Left ventricle myocardium superior (tissue), 1 donor: Measurements from ENCODE around the gene GLI2. TPM values are rescaled to one million over a fixed set of nuclear protein-coding genes. Genes with fewer than 3 reads are reported as not detected.
A peak's percentile ranks its signal among the peaks of the same experiment; 100 is the strongest.

Source experiments
- ATAC-seq: fragments of 200-7000 bp; cut with Tn5 transposase; one replicate; pipeline ENCODE4 v1.9.1; 2020; ENCODE audit warnings: mild to moderate bottlenecking, moderate library complexity
- DNase-seq: peaks from one replicate; pipeline ENCODE4 v3.0.0-alpha.2; 2020
- intact Hi-C: fragments of 100-400 bp; cut with micrococcal nuclease; formaldehyde crosslinking; loops from one replicate; pipeline ENCODE4 v1.11.0; 2022
- total RNA-seq: library from RNA; stranded (reverse); fragmentation: NEBNext Ultra II Directional; extraction: Animal tissue kit (Norgen Biotek cat#: 25700); gene quantifications from one replicate; pipeline ENCODE4 v1.2.1, GENCODE V29; 2021
- donor health status: DM: no; HTN: yes; CAD: no; lungs with severe emphysema.

Gene GLI2
- total RNA-seq, 1 donor from 2014 or later = 2.1 TPM

GRCh38 chr2:120736202-120736623, 545 bp downstream of the GLI2 start:
- no peak for DNase-seq
- intact Hi-C loops = no loop called here

GRCh38 chr2:120736624-120737339, 1.1 kb downstream of the GLI2 start:
- intact Hi-C loops = no loop called here
- ATAC-seq (peak; percentile 69), DNase-seq (peak; percentile 71)

More at GRCh38 chr2:120736202-120736623, 545 bp downstream of the GLI2 start:
- ATAC-seq = peak; percentile 14

- no peak for ATAC-seq
- intact Hi-C loops = no loop called here
Observed at GRCh38 chr2:120737340-120738101, 1.9 kb downstream of the GLI2 start.

GRCh38 chr2:120738117-120738516, 2.4 kb downstream of the GLI2 start:
- DNase-seq (no peak), ATAC-seq (no peak)
- intact Hi-C loops = no loop called here

More at GRCh38 chr2:120737340-120738101, 1.9 kb downstream of the GLI2 start:
- no peak for DNase-seq

- intact Hi-C loops = no loop called here
- ATAC-seq (no peak), DNase-seq (no peak)
Observed at GRCh38 chr2:120738786-120739437, 3.2 kb downstream of the GLI2 start.

- no peak for DNase-seq
- intact Hi-C loops = loop anchor here (10.0 kb wide), 1 partner anchor 125 kb away; no protein-coding TSS in a partner anchor
- no peak for ATAC-seq
Observed at GRCh38 chr2:120739438-120740090, 3.9 kb downstream of the GLI2 start.

- no peak for DNase-seq
- intact Hi-C loops = loop anchor here (10.0 kb wide), 1 partner anchor 124 kb away; no protein-coding TSS in a partner anchor
- ATAC-seq = no peak
Observed at GRCh38 chr2:120740375-120740764, 4.7 kb downstream of the GLI2 start.

- DNase-seq = no peak
- intact Hi-C loops = loop anchor here (10.0 kb wide), 1 partner anchor 124 kb away; no protein-coding TSS in a partner anchor
- peak; percentile 46 for ATAC-seq
Observed at GRCh38 chr2:120740765-120741524, 5.3 kb downstream of the GLI2 start.

- intact Hi-C loops = loop anchor here (10.0 kb wide), 1 partner anchor 123 kb away; no protein-coding TSS in a partner anchor
- ATAC-seq (peak; percentile 56), DNase-seq (no peak)
Observed at GRCh38 chr2:120741571-120742561, 6.2 kb downstream of the GLI2 start.

- no peak for ATAC-seq
- DNase-seq = no peak
- intact Hi-C loops = loop anchor here (10.0 kb wide), 1 partner anchor 121 kb away; no protein-coding TSS in a partner anchor
Observed at GRCh38 chr2:120743657-120744056, 8.0 kb downstream of the GLI2 start.

- ATAC-seq (no peak), DNase-seq (no peak)
- intact Hi-C loops = loop anchor here (10.0 kb wide), 1 partner anchor 120 kb away; no protein-coding TSS in a partner anchor
Observed at GRCh38 chr2:120744817-120745216, 9.1 kb downstream of the GLI2 start.

GRCh38 chr2:120745420-120746111, 9.9 kb downstream of the GLI2 start:
- ATAC-seq (no peak), DNase-seq (no peak)

GRCh38 chr2:120746144-120746543, 10.5 kb downstream of the GLI2 start:
- no peak for DNase-seq
- no peak for ATAC-seq
- intact Hi-C loops = loop anchor here (10.0 kb wide), 1 partner anchor 119 kb away; no protein-coding TSS in a partner anchor

More at GRCh38 chr2:120745420-120746111, 9.9 kb downstream of the GLI2 start:
- intact Hi-C loops = loop anchor here (10.0 kb wide), 1 partner anchor 119 kb away; no protein-coding TSS in a partner anchor

- no peak for DNase-seq
- intact Hi-C loops = loop anchor here (10.0 kb wide), 1 partner anchor 118 kb away; no protein-coding TSS in a partner anchor
- ATAC-seq = no peak
Observed at GRCh38 chr2:120747281-120747680, 11.6 kb downstream of the GLI2 start.

GRCh38 chr2:120747706-120748105, 12.0 kb downstream of the GLI2 start:
- intact Hi-C loops = loop anchor here (10.0 kb wide), 1 partner anchor 117 kb away; no protein-coding TSS in a partner anchor
- no peak for DNase-seq

GRCh38 chr2:120748310-120748709, 12.6 kb downstream of the GLI2 start:
- DNase-seq (no peak), ATAC-seq (no peak)
- intact Hi-C loops = loop anchor here (10.0 kb wide), 1 partner anchor 116 kb away; no protein-coding TSS in a partner anchor

More at GRCh38 chr2:120747706-120748105, 12.0 kb downstream of the GLI2 start:
- ATAC-seq = no peak
